Effector memory CD4-positive, alpha-beta T cell (primary cell): ENCODE results near the gene SWAP70.

Experiments
- DNase-seq, 3 donors: peaks; one replicate each; pipeline ENCODE4 v3.0.0-alpha.2; 2020
- H3K27ac ChIP-seq: 2 replicates; pipeline ENCODE4 v1.7.0; 2013; ENCODE audit warnings: mild to moderate bottlenecking, low read length, moderate library complexity; ENCODE audit not compliant: insufficient read depth, poor library complexity, severe bottlenecking
- H3K27me3 ChIP-seq: replicated peaks from 2 replicates; pipeline ENCODE4 v1.7.0; 2013; ENCODE audit warnings: mild to moderate bottlenecking, low read length; ENCODE audit not compliant: insufficient read depth, control insufficient read depth, poor library complexity, severe bottlenecking
- H3K36me3 ChIP-seq: 2 replicates; pipeline ENCODE4 v1.7.0; 2013; ENCODE audit warnings: mild to moderate bottlenecking, low read length, moderate library complexity; ENCODE audit not compliant: control insufficient read depth, insufficient read depth
- H3K4me1 ChIP-seq: 2 replicates; pipeline ENCODE4 v1.7.0; 2013; ENCODE audit warnings: low read length, mild to moderate bottlenecking; ENCODE audit not compliant: control insufficient read depth, insufficient read depth, poor library complexity, severe bottlenecking
- H3K4me3 ChIP-seq: 2 replicates; pipeline ENCODE4 v1.7.0; 2013; ENCODE audit warnings: low read length, low read depth, mild to moderate bottlenecking; ENCODE audit not compliant: insufficient read depth, poor library complexity, severe bottlenecking
- H3K9me3 ChIP-seq: 2 replicates; pipeline ENCODE4 v1.7.0; 2013; ENCODE audit warnings: mild to moderate bottlenecking, low read length, moderate library complexity; ENCODE audit not compliant: control insufficient read depth

Gene SWAP70

GRCh38 chr11:9769621-9770020 is 105.7 kb downstream of the SWAP70 start:
- no peak overlapping the region for H3K27ac ChIP-seq
- no peak overlapping the region for H3K4me3 ChIP-seq
- H3K4me1 ChIP-seq, result no peaks in the 10 kb centered on the region
- no peaks in the 10 kb centered on the region for H3K27me3 ChIP-seq
- H3K9me3 ChIP-seq, result no peaks in the 10 kb centered on the region
- DNase-seq, result no peak
- H3K36me3 ChIP-seq, result no peaks in the 10 kb centered on the region

- DNase-seq, result no peak
- Histone ChIP-seq H3K4me3 (no peak overlapping the region), H3K27ac (no peak overlapping the region), H3K9me3 (no peaks in the 10 kb centered on the region), H3K27me3 (no peaks in the 10 kb centered on the region), H3K4me1 (no peaks in the 10 kb centered on the region), H3K36me3 (no peaks in the 10 kb centered on the region)
These were observed 107.2 kb downstream of the SWAP70 start for GRCh38 chr11:9771071-9771511.

GRCh38 chr11:9772218-9772617 is 108.3 kb downstream of the SWAP70 start:
- no peaks in the 10 kb centered on the region for H3K4me1 ChIP-seq
- no peak overlapping the region for H3K27ac ChIP-seq
- no peaks in the 10 kb centered on the region for H3K27me3 ChIP-seq
- no peaks in the 10 kb centered on the region for H3K9me3 ChIP-seq
- no peak for DNase-seq
- no peak overlapping the region for H3K4me3 ChIP-seq
- no peaks in the 10 kb centered on the region for H3K36me3 ChIP-seq

- H3K4me3 ChIP-seq, result no peak overlapping the region
- no peaks in the 10 kb centered on the region for H3K36me3 ChIP-seq
- no peaks in the 10 kb centered on the region for H3K4me1 ChIP-seq
- no peak for DNase-seq
- no peak overlapping the region for H3K27ac ChIP-seq
- no peaks in the 10 kb centered on the region for H3K27me3 ChIP-seq
- no peaks in the 10 kb centered on the region for H3K9me3 ChIP-seq
These were observed 109.6 kb downstream of the SWAP70 start for GRCh38 chr11:9773524-9773923.

GRCh38 chr11:9774109-9774508 is 110.2 kb downstream of the SWAP70 start:
- no peaks in the 10 kb centered on the region for H3K27me3 ChIP-seq
- no peak overlapping the region for H3K4me3 ChIP-seq
- no peak overlapping the region for H3K27ac ChIP-seq
- H3K36me3 ChIP-seq, result no peaks in the 10 kb centered on the region
- DNase-seq, result no peak
- H3K4me1 ChIP-seq, result no peaks in the 10 kb centered on the region
- H3K9me3 ChIP-seq, result no peaks in the 10 kb centered on the region

GRCh38 chr11:9774591-9775397 is 110.9 kb downstream of the SWAP70 start:
- Histone ChIP-seq H3K27me3 (no peaks in the 10 kb centered on the region), H3K4me3 (no peak overlapping the region), H3K36me3 (peaks cover 2% of the 10 kb centered on the region), H3K4me1 (no peaks in the 10 kb centered on the region), H3K27ac (no peak overlapping the region), H3K9me3 (no peaks in the 10 kb centered on the region)
- DNase-seq, result no peak

GRCh38 chr11:9775398-9775779 is 111.5 kb downstream of the SWAP70 start:
- no peak for DNase-seq
- Histone ChIP-seq H3K36me3 (peaks cover 8% of the 10 kb centered on the region), H3K4me1 (no peaks in the 10 kb centered on the region), H3K27me3 (no peaks in the 10 kb centered on the region), H3K4me3 (no peak overlapping the region), H3K9me3 (no peaks in the 10 kb centered on the region), H3K27ac (no peak overlapping the region)

GRCh38 chr11:9776203-9776602 is 112.3 kb downstream of the SWAP70 start:
- DNase-seq, result no peak
- no peak overlapping the region for H3K27ac ChIP-seq
- no peak overlapping the region for H3K4me3 ChIP-seq

GRCh38 chr11:9777066-9777465 is 113.2 kb downstream of the SWAP70 start:
- H3K9me3 ChIP-seq, result no peaks in the 10 kb centered on the region
- H3K27me3 ChIP-seq, result no peaks in the 10 kb centered on the region
- no peak overlapping the region for H3K27ac ChIP-seq
- no peak overlapping the region for H3K4me3 ChIP-seq
- no peak for DNase-seq
- H3K36me3 ChIP-seq, result peaks cover 22% of the 10 kb centered on the region
- H3K4me1 ChIP-seq, result no peaks in the 10 kb centered on the region

More at GRCh38 chr11:9776203-9776602, 112.3 kb downstream of the SWAP70 start:
- H3K27me3 ChIP-seq, result no peaks in the 10 kb centered on the region
- H3K36me3 ChIP-seq, result peaks cover 16% of the 10 kb centered on the region
- H3K9me3 ChIP-seq, result no peaks in the 10 kb centered on the region
- no peaks in the 10 kb centered on the region for H3K4me1 ChIP-seq

- no peak overlapping the region for H3K4me3 ChIP-seq
- H3K9me3 ChIP-seq, result no peaks in the 10 kb centered on the region
- H3K27ac ChIP-seq, result no peak overlapping the region
- H3K4me1 ChIP-seq, result no peaks in the 10 kb centered on the region
- no peaks in the 10 kb centered on the region for H3K27me3 ChIP-seq
- DNase-seq, result no peak
- peaks cover 22% of the 10 kb centered on the region for H3K36me3 ChIP-seq
These were observed 113.6 kb downstream of the SWAP70 start for GRCh38 chr11:9777525-9777924.
